Measurements from ENCODE around the gene INTS7. TPM values are rescaled to one million over a fixed set of nuclear protein-coding genes. Genes with fewer than 3 reads are reported as not detected.
A peak's percentile ranks its signal among the peaks of the same experiment; 100 is the strongest.

INTS7 gene
- total and polyA plus RNA-seq, 12 donors: 6.3 to 24.5 (median 12.2) TPM

DNA sequence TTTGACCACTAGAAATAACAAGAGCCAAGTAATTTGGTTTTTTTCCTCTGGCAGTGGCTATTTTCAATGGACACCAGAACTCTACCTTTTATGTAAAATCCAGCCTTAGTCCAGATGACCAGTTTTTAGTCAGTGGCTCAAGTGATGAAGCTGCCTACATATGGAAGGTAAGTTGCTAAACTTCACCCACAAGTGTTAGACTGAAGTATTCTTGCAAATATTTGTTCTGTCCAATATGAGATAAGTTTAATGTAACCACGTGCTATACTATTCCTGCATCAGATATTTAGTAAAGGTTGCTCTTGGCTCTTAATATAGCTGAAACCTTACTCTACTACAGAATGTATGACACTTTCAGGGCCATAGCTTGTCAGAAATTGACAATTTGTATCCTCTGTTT lies 36.7 kb upstream of the INTS7 start:
- intact Hi-C loops (cut with DNase I): loop anchor here in 1 of 2 donors (5.0 to 10.0 kb wide), 2 partner anchors 223 to 295 kb away; no protein-coding TSS in a partner anchor

DNA sequence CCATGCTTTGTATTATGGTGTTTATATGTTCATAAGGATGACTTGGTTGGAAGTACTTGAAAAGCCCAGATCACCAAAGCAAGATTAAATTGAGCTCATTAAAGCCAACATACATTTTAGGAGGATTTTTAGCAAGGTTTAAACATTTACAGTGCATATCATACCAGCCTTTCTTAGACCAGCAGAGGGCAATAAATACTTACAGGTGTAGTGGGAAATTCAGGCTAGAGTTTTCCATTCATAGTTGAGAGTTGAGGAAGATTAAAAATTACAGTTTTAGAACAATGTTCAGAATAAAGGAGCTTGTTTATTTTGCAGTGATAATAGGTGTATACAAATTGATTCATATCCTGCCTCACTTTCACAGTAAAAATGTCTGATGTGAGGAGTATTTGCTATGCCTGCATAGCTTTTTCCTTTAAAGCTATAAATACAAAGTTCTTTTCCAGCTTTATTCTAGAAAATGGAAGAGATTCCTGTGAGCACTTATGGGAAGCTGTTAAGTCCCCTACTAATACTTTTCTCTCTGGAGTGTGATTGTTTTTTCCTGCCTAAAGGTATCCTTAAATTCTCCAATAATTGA lies 35.5 kb upstream of the INTS7 start:
- H3K27me3 ChIP-seq: no peaks in the 10 kb centered on the region
- no peaks in the 10 kb centered on the region for H3K9me3 ChIP-seq (replicated peaks in 1 of 3)
- H3K27ac ChIP-seq: no peak overlapping the region
- intact Hi-C loops (cut with DNase I): loop anchor here in 1 of 2 donors (5.0 to 10.0 kb wide), 2 partner anchors 224 to 296 kb away; no protein-coding TSS in a partner anchor
- no peak for TF ChIP-seq POLR2A (IDR thresholded peaks at IDR 0.05)
- TF ChIP-seq, protein P1, sequence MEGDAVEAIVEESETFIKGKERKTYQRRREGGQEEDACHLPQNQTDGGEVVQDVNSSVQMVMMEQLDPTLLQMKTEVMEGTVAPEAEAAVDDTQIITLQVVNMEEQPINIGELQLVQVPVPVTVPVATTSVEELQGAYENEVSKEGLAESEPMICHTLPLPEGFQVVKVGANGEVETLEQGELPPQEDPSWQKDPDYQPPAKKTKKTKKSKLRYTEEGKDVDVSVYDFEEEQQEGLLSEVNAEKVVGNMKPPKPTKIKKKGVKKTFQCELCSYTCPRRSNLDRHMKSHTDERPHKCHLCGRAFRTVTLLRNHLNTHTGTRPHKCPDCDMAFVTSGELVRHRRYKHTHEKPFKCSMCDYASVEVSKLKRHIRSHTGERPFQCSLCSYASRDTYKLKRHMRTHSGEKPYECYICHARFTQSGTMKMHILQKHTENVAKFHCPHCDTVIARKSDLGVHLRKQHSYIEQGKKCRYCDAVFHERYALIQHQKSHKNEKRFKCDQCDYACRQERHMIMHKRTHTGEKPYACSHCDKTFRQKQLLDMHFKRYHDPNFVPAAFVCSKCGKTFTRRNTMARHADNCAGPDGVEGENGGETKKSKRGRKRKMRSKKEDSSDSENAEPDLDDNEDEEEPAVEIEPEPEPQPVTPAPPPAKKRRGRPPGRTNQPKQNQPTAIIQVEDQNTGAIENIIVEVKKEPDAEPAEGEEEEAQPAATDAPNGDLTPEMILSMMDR (IDR thresholded peaks at IDR 0.05): peak; percentile 58 to 92 (median 78)
- no peak for DNase-seq
- H3K36me3 ChIP-seq (replicated peaks in 1 of 2): no peaks in the 10 kb centered on the region
- H3K4me3 ChIP-seq: no peak overlapping the region
- no peaks in the 10 kb centered on the region for H3K4me1 ChIP-seq (replicated peaks in 1 of 2)

More for the DNA sequence above, 36.7 kb upstream of the INTS7 start:
- DNase-seq: no peak
- H3K36me3 ChIP-seq (replicated peaks in 1 of 2): no peaks in the 10 kb centered on the region
- no peak overlapping the region for H3K27ac ChIP-seq
- 89 to 100% (median 94%) methylated on average over 1 of the region's 1 CpG for WGBS, 4 donors
- H3K4me3 ChIP-seq: no peak overlapping the region
- no peaks in the 10 kb centered on the region for H3K9me3 ChIP-seq (replicated peaks in 1 of 3)
- H3K4me1 ChIP-seq (replicated peaks in 1 of 2): no peaks in the 10 kb centered on the region
- H3K27me3 ChIP-seq: no peaks in the 10 kb centered on the region
- no peak for TF ChIP-seq POLR2A (IDR thresholded peaks at IDR 0.05)
- TF ChIP-seq, protein P1 (IDR thresholded peaks at IDR 0.05): no peak

DNA sequence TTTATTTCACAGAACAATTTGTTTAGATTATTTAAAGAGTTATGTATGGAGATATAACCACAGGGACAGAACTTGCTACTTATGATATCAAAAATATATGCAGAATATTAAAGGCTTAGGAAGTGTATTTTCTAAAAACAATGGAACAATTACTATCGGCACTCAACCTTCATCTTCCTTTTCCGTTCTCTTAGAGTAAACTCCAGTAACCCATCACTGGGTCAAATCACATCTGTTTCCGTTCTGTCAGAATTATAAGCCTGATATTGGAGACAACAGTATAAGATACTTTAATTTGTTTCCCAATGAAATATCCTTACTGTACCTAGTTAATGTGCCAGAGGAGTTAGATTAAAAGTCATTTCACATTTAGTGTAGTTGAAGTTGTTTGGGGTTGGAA lies 32.4 kb upstream of the INTS7 start:
- 84 to 91% (median 85%) methylated on average over 3 of the region's 3 CpGs for WGBS, 4 donors

DNA sequence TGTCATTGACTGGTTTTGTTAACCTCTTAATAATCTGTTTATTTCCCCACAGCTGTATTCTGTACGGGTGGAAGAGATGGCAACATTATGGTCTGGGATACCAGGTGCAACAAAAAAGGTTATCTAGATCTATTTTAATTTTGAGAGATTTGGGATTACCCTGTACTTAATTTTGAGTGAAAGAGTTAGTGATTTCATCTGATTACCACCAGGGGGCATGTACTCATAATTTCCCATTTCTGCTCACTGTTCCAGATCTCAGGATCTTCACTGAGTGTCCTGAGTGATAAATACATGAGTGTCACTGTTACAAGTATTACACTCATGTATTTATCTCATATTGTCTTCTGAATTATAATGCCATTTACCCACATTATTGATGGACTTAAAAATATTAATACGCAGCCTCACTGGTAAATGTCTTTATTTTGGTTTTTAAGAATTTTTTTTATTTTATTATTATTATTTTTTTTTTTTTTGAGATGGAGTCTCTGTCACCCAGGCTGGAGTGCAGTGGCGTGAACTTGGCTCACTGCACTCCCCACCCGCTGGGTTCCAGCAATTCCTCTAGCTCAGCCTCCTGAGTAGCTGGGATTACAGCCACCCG lies 27.6 kb upstream of the INTS7 start:
- Histone ChIP-seq H3K27me3 (no peaks in the 10 kb centered on the region), H3K4me1 (replicated peaks in 1 of 2) (no peaks in the 10 kb centered on the region), H3K4me3 (no peak overlapping the region), H3K36me3 (replicated peaks in 1 of 2) (no peaks in the 10 kb centered on the region), H3K9me3 (replicated peaks in 1 of 3) (no peaks in the 10 kb centered on the region), H3K27ac (no peak overlapping the region)
- DNase-seq: no peak
- no peak for TF ChIP-seq POLR2A (IDR thresholded peaks at IDR 0.05)
- TF ChIP-seq, protein P1 (IDR thresholded peaks at IDR 0.05): peak; percentile 58 to 75 (median 65)
- intact Hi-C loops (cut with DNase I): loop anchor here in 1 of 2 donors (5.0 kb wide), 1 partner anchor 394 kb away; no protein-coding TSS in a partner anchor
- 86 to 88% (median 88%) methylated on average over 5 of the region's 5 CpGs for WGBS, 4 donors

More for the DNA sequence above, 32.4 kb upstream of the INTS7 start:
- Histone ChIP-seq H3K4me3 (no peak overlapping the region), H3K36me3 (replicated peaks in 1 of 2) (no peaks in the 10 kb centered on the region), H3K9me3 (replicated peaks in 1 of 3) (no peaks in the 10 kb centered on the region), H3K4me1 (replicated peaks in 1 of 2) (no peaks in the 10 kb centered on the region), H3K27me3 (no peaks in the 10 kb centered on the region), H3K27ac (no peak overlapping the region)
- DNase-seq: no peak
- intact Hi-C loops (cut with DNase I): loop anchor here in 1 of 2 donors (5.0 kb wide), 1 partner anchor 385 kb away; no protein-coding TSS in a partner anchor
- TF ChIP-seq, protein P1 (IDR thresholded peaks at IDR 0.05): no peak
- no peak for TF ChIP-seq POLR2A (IDR thresholded peaks at IDR 0.05)

Data from adrenal gland (tissue), 12 donors.